H54 (cell line): ENCODE results near the gene ZNF354C.
"Not testable (repeated sequence)": the region's sequence is repeated elsewhere in the genome, so short reads cannot be mapped to it uniquely, and the experiment has no call there.

Source experiments
- DNase-seq: peaks from one replicate; pipeline ENCODE4 v3.0.0; 2011; ENCODE audit warnings: low spot score, mixed read lengths; ENCODE audit not compliant: insufficient read length
- FAIRE-seq: peaks from 3 replicates; lab custom pipeline; 2011; peaks lifted over from hg19 to GRCh38; lab: Jason Lieb, UNC
- POLR2A ChIP-seq: IDR thresholded peaks from 2 replicates; pipeline ENCODE4 v1.6.1; 2011; ENCODE audit warnings: low read depth, mild to moderate bottlenecking, low read length

Gene ZNF354C

GRCh38 chr5:179080724-179081123 is 20.6 kb downstream of the ZNF354C start:
- DNase-seq (no peak), FAIRE-seq (no peak)
- no peak for TF ChIP-seq POLR2A

- no peak for FAIRE-seq
- no peak for DNase-seq
- no peak for TF ChIP-seq POLR2A
Measured at GRCh38 chr5:179089502-179089901, 29.3 kb downstream of the ZNF354C start.

DNA sequence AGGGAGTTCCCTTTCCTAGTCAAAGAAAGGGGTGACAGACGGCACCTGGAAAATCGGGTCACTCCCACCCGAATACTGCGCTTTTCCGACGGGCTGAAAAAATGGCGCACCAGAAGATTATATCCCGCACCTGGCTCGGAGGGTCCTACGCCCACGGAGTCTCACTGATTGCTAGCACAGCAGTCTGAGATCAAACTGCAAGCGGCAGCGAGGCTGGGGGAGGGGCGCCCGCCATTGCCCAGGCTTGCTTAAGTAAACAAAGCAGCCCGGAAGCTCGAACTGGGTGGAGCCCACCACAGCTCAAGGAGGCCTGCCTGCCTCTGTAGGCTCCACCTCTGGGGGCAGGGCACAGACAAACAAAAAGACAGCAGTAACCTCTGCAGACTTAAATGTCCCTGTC is 41.1 kb downstream of the ZNF354C start:
- FAIRE-seq, DNase-seq: not testable (repeated sequence)

DNA sequence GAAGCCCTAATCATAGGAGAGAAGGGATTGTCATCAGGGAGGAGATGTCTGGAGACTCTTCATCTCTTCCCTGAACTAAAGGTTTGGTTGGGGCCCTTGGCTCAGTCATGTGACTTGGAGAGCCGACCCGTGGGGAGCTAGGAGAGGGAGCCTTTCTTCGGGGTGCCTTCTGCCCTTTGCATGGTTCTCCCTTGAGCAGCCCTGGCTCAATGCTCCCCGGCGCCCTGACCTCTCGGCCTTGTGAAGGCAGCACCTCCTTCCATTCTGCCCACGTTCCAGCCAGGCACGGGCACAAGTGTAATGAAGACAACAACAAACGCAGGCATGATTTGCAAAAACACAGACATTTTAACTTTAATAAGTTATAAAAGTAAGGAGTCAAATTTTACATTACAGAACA is 50.4 kb downstream of the ZNF354C start:
- no peak for FAIRE-seq
- no peak for TF ChIP-seq POLR2A
- DNase-seq: no peak

GRCh38 chr5:179111267-179112207 is 51.4 kb downstream of the ZNF354C start:
- FAIRE-seq (no peak), DNase-seq (no peak)
- no peak for TF ChIP-seq POLR2A

GRCh38 chr5:179112469-179113142 is 52.4 kb downstream of the ZNF354C start:
- TF ChIP-seq POLR2A: no peak
- FAIRE-seq: no peak
- DNase-seq: no peak

GRCh38 chr5:179113143-179113530 is 53.0 kb downstream of the ZNF354C start:
- DNase-seq (no peak), FAIRE-seq (no peak)
- TF ChIP-seq POLR2A: no peak

- TF ChIP-seq POLR2A: no peak
- DNase-seq (no peak), FAIRE-seq (no peak)
Measured at GRCh38 chr5:179113945-179114641, 53.9 kb downstream of the ZNF354C start.

DNA sequence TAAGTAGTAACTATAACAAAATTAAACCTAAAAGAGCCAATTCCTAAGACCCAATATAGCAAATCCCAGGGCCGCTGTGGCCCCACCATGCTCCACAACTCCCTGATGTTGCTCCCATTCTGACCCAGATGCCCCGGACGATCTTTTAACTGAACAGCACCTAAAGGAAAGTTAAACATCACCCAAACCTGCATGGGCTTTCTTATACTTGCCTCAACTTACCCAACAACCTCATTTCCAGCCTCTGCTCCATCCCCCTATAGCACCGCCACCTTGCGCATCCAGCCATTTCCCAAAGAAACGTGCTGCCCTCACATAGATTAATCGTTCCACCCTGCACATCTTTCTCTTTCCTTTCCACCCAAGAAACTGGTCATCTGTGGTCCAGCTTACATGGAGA is 54.6 kb downstream of the ZNF354C start:
- FAIRE-seq (no peak), DNase-seq (no peak)
- TF ChIP-seq POLR2A: no peak

DNA sequence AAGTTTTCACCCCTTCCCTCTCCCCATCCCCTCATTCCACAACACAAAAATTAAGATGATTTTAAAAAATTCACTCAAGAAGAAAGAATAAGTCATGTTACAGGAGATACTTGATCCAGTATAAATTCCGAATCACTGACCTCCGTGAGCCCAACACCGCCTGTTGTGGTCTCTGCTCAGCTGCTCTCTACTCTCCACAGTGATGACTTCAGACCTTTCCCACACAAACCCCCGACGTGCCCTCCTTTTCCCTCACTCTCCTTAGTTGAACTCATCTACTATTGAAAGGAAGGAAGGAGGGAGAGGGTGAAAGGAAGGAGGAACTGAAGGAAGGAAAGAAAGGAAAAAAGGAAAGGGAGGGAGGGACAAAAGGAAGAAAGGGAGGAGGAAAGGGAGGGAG is 55.1 kb downstream of the ZNF354C start:
- DNase-seq (no peak), FAIRE-seq (no peak)
- no peak for TF ChIP-seq POLR2A

- DNase-seq: no peak
- TF ChIP-seq POLR2A: no peak
- FAIRE-seq: no peak
Measured at GRCh38 chr5:179115845-179116524, 55.8 kb downstream of the ZNF354C start.

GRCh38 chr5:179118338-179118737 is 58.2 kb downstream of the ZNF354C start:
- TF ChIP-seq POLR2A: no peak
- DNase-seq (no peak), FAIRE-seq (no peak)

- TF ChIP-seq POLR2A: no peak
- FAIRE-seq: no peak
- DNase-seq: no peak
Measured at GRCh38 chr5:179118756-179119414, 58.7 kb downstream of the ZNF354C start.
